Chondrocyte (in vitro differentiated cells): Measurements from ENCODE around the gene ITPR2. TPM values are rescaled to one million over a fixed set of nuclear protein-coding genes. Genes with fewer than 3 reads are reported as not detected.

Source experiments
- DNase-seq: peaks from one replicate; pipeline ENCODE4 v3.0.0; 2021; ENCODE audit warnings: mixed read lengths, low spot score
- H3K27ac Mint-ChIP-seq: one replicate; pipeline ENCODE4 v1.8.0; 2021; ENCODE audit warnings: mild to moderate bottlenecking, moderate library complexity, mixed read lengths; ENCODE audit not compliant: unreplicated experiment
- H3K27me3 Mint-ChIP-seq: 2 replicates; pipeline ENCODE4 v1.8.0; 2021; ENCODE audit warnings: low read depth, mixed read lengths
- H3K36me3 Mint-ChIP-seq: 2 replicates; pipeline ENCODE4 v1.8.0; 2021; ENCODE audit warnings: low read depth, mixed read lengths
- H3K4me1 Mint-ChIP-seq: 2 replicates; pipeline ENCODE4 v1.8.0; 2021; ENCODE audit warnings: low read depth, mild to moderate bottlenecking, mixed read lengths
- H3K4me3 Mint-ChIP-seq: one replicate; pipeline ENCODE4 v1.8.0; 2021; ENCODE audit warnings: mild to moderate bottlenecking, moderate library complexity, mixed read lengths; ENCODE audit not compliant: unreplicated experiment
- H3K9me3 Mint-ChIP-seq: 2 replicates; pipeline ENCODE4 v1.8.0; 2021; ENCODE audit warnings: low read depth, mixed read lengths
- CTCF ChIP-seq: fragments of 200-600 bp; sonication (generic); IDR thresholded peaks from 2 replicates; pipeline ENCODE4 v1.5.0; 2021; ENCODE audit warnings: antibody characterized with exemption, mild to moderate bottlenecking, moderate library complexity
- total RNA-seq: library from RNA; stranded (reverse); gene quantifications from 3 replicates; pipeline ENCODE4 v1.2.1, GENCODE V29; 2021

ITPR2 gene
- total RNA-seq, 1 donor from 2014 or later = 18.7 TPM

GRCh38 chr12:26599096-26599695, 233.8 kb downstream of the ITPR2 start:
- no peak for DNase-seq
- no peaks in the 10 kb centered on the region for H3K9me3 Mint-ChIP-seq

GRCh38 chr12:26595806-26596205, 237.2 kb downstream of the ITPR2 start:
- no peak for TF ChIP-seq CTCF
- H3K36me3 Mint-ChIP-seq = peaks cover 21% of the 10 kb centered on the region
- DNase-seq = no peak
- peaks cover 2% of the 10 kb centered on the region for H3K4me1 Mint-ChIP-seq
- no peaks in the 10 kb centered on the region for H3K9me3 Mint-ChIP-seq
- H3K4me3 Mint-ChIP-seq = no peak overlapping the region
- no peak overlapping the region for H3K27ac Mint-ChIP-seq
- no peaks in the 10 kb centered on the region for H3K27me3 Mint-ChIP-seq

More at GRCh38 chr12:26599096-26599695, 233.8 kb downstream of the ITPR2 start:
- Mint-ChIP-seq H3K4me1 (peaks cover 2% of the 10 kb centered on the region), H3K27me3 (no peaks in the 10 kb centered on the region), H3K4me3 (no peak overlapping the region), H3K27ac (no peak overlapping the region), H3K36me3 (peaks cover 19% of the 10 kb centered on the region)
- no peak for TF ChIP-seq CTCF

- Mint-ChIP-seq H3K27me3 (no peaks in the 10 kb centered on the region), H3K4me3 (no peak overlapping the region), H3K4me1 (no peaks in the 10 kb centered on the region), H3K36me3 (peaks cover 9% of the 10 kb centered on the region), H3K27ac (no peak overlapping the region), H3K9me3 (no peaks in the 10 kb centered on the region)
- no peak for TF ChIP-seq CTCF
- no peak for DNase-seq
Observed at GRCh38 chr12:26580619-26581018, 252.4 kb downstream of the ITPR2 start.

- H3K4me3 Mint-ChIP-seq = no peak overlapping the region
- DNase-seq = no peak
- no peaks in the 10 kb centered on the region for H3K4me1 Mint-ChIP-seq
- no peaks in the 10 kb centered on the region for H3K27me3 Mint-ChIP-seq
- H3K36me3 Mint-ChIP-seq = peaks cover 17% of the 10 kb centered on the region
- H3K9me3 Mint-ChIP-seq = no peaks in the 10 kb centered on the region
- TF ChIP-seq CTCF = no peak
- H3K27ac Mint-ChIP-seq = no peak overlapping the region
Observed at GRCh38 chr12:26576266-26576665, 256.7 kb downstream of the ITPR2 start.

GRCh38 chr12:26573225-26573909, 259.6 kb downstream of the ITPR2 start:
- TF ChIP-seq CTCF = no peak
- Mint-ChIP-seq H3K27me3 (no peaks in the 10 kb centered on the region), H3K36me3 (peaks cover 16% of the 10 kb centered on the region), H3K9me3 (no peaks in the 10 kb centered on the region), H3K4me1 (no peaks in the 10 kb centered on the region), H3K27ac (no peak overlapping the region), H3K4me3 (no peak overlapping the region)
- DNase-seq = no peak
